H1 (cell line): ENCODE results near the gene RARA.

Experiments
- MAFK ChIP-seq: IDR thresholded peaks from 2 replicates; pipeline ENCODE4 v1.6.1; 2012; ENCODE audit warnings: low read depth, mild to moderate bottlenecking, improper control_type of control experiment, low read length
- SIN3A ChIP-seq, 2 experiments: IDR thresholded peaks in 1 of 2; conservative IDR thresholded peaks in 1 of 2; 2 replicates each; pipeline ENCODE4 v1.6.1; 2011 to 2012; ENCODE audit warnings: low read length in 2 of 2, improper control_type of control experiment in 1 of 2, low read depth in 1 of 2, mild to moderate bottlenecking in 1 of 2
- TF ChIP-seq, protein P1 (sequence below), 3 experiments: IDR thresholded peaks; 1 replicate in 2 of 3; 2 replicates in 1 of 3; pipeline versions ENCODE4 v1.5.1 to v1.6.1; 2011; ENCODE audit warnings: low read length in 3 of 3, mild to moderate bottlenecking in 3 of 3, inconsistent platforms in 2 of 3, low read depth in 1 of 3, moderate library complexity in 1 of 3; ENCODE audit not compliant: insufficient read depth in 1 of 3; ENCODE audit errors: control extremely low read depth in 1 of 3

DNA sequence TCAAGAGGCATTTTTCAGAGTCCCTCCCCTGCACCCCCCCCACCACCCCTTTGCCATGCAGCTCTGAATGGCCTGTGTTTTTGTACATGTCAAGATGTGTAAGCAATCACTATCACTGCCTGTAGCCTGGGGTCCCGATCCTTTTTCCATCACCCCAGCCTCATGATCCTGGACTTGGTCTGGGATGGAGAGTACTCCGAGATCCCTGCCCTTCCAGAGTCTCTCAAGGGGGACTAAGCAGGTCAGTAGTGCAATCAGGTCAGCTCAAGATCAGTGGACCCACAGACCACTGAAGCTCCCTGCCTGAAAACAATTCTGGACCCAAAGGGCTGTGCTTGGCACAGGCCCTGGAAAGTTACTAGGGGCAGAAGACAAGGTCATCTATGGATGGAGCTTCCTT, 63.1 kb downstream of the RARA start:
- TF ChIP-seq MAFK (no peak), SIN3A (conservative IDR thresholded peaks at IDR 0.05 in 1 of 2, IDR thresholded peaks at IDR 0.05 in 1 of 2; ENCODE audit: low read depth in 1 of 2, low read length in 2 of 2) (no peak)
- TF ChIP-seq, protein P1, sequence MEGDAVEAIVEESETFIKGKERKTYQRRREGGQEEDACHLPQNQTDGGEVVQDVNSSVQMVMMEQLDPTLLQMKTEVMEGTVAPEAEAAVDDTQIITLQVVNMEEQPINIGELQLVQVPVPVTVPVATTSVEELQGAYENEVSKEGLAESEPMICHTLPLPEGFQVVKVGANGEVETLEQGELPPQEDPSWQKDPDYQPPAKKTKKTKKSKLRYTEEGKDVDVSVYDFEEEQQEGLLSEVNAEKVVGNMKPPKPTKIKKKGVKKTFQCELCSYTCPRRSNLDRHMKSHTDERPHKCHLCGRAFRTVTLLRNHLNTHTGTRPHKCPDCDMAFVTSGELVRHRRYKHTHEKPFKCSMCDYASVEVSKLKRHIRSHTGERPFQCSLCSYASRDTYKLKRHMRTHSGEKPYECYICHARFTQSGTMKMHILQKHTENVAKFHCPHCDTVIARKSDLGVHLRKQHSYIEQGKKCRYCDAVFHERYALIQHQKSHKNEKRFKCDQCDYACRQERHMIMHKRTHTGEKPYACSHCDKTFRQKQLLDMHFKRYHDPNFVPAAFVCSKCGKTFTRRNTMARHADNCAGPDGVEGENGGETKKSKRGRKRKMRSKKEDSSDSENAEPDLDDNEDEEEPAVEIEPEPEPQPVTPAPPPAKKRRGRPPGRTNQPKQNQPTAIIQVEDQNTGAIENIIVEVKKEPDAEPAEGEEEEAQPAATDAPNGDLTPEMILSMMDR (IDR thresholded peaks at IDR 0.05; ENCODE audit: control extremely low read depth in 1 of 3, insufficient read depth in 1 of 3, low read depth in 1 of 3, low read length in 3 of 3): no peak
